ENCODE results near the gene MYCBPAP. TPM values are rescaled to one million over a fixed set of nuclear protein-coding genes. Genes with fewer than 3 reads are reported as not detected.

Gene MYCBPAP
- total RNA-seq, 1 experiment from 2014 or later, result 2.7 TPM

- no TSS peak for BruUV-seq (replicated peaks)
- peaks cover 22% of the 10 kb centered on the region for H3K4me1 ChIP-seq
Measured at GRCh38 chr17:50478391-50479381, 29.6 kb upstream of the MYCBPAP start, which contains the start of gene RSAD1. RSAD1 (plus strand) TSS chr17:50478860; CDS start chr17:50478885, 25 bp downstream.

GRCh38 chr17:50479522-50480141 is 28.6 kb upstream of the MYCBPAP start:
- POLR2A ChIA-PET, result interaction anchor here (0.5 to 1.4 kb wide), 14 partner anchors 22 to 240 kb away, joined by 3 to 17 read pairs (median 4); partner anchors contain the start of genes EPN3, LRRC59 and LUC7L3
- peaks cover 46% of the 10 kb centered on the region for H3K36me3 Mint-ChIP-seq (ENCODE audit: insufficient read depth, unreplicated experiment)
- intact Hi-C loops (cut with micrococcal nuclease; ENCODE audit: unreplicated experiment), result loop anchor here (1.0 to 5.0 kb wide), 8 partner anchors 29 to 478 kb away; partner anchors contain the start of genes ANKRD40, LRRC59 and MYCBPAP
- Histone ChIP-seq H3K9me3 (no peaks in the 10 kb centered on the region), H3K36me3 (ENCODE audit: control insufficient read depth, insufficient read depth, low read length) (peaks cover 12% of the 10 kb centered on the region), H3K27me3 (replicated peaks; ENCODE audit: control insufficient read depth, insufficient read depth, low read length) (no peaks in the 10 kb centered on the region), H3K4me1 (peaks cover 22% of the 10 kb centered on the region), H3K4me3 (ENCODE audit: low read depth, low read length) (peak overlapping the region; percentile 70)
- H3K4me1 Mint-ChIP-seq (ENCODE audit: low read depth, unreplicated experiment), result peaks cover 50% of the 10 kb centered on the region
- TF ChIP-seq, protein P1, sequence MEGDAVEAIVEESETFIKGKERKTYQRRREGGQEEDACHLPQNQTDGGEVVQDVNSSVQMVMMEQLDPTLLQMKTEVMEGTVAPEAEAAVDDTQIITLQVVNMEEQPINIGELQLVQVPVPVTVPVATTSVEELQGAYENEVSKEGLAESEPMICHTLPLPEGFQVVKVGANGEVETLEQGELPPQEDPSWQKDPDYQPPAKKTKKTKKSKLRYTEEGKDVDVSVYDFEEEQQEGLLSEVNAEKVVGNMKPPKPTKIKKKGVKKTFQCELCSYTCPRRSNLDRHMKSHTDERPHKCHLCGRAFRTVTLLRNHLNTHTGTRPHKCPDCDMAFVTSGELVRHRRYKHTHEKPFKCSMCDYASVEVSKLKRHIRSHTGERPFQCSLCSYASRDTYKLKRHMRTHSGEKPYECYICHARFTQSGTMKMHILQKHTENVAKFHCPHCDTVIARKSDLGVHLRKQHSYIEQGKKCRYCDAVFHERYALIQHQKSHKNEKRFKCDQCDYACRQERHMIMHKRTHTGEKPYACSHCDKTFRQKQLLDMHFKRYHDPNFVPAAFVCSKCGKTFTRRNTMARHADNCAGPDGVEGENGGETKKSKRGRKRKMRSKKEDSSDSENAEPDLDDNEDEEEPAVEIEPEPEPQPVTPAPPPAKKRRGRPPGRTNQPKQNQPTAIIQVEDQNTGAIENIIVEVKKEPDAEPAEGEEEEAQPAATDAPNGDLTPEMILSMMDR (IDR thresholded peaks at IDR 0.05; ENCODE audit: insufficient read depth in 1 of 2, low read depth in 1 of 2, low read length in 1 of 2, severe bottlenecking in 1 of 2, unreplicated experiment in 1 of 2), result peak; percentile 94 to 99
- DNase-seq, result peak; percentile 96 to 97
- H3K27me3 Mint-ChIP-seq (ENCODE audit: insufficient read depth, unreplicated experiment), result no peaks in the 10 kb centered on the region
- H3K27ac Mint-ChIP-seq (ENCODE audit: unreplicated experiment), result peak overlapping the region; percentile 55
- CTCF ChIA-PET, result interaction anchor here (0.5 to 2.4 kb wide), 52 partner anchors 12 to 413 kb away, joined by 3 to 67 read pairs (median 4); partner anchors contain the start of genes ACSF2, CACNA1G, EPN3 and LRRC59
- peak overlapping the region; percentile 78 for H3K4me3 Mint-ChIP-seq (ENCODE audit: unreplicated experiment)
- BruUV-seq (replicated peaks), result no TSS peak
- no peaks in the 10 kb centered on the region for H3K9me3 Mint-ChIP-seq (ENCODE audit: unreplicated experiment)

More at GRCh38 chr17:50478391-50479381, 29.6 kb upstream of the MYCBPAP start, which contains the start of gene RSAD1:
- peak; percentile 98 to 99 for DNase-seq
- H3K9me3 Mint-ChIP-seq (ENCODE audit: unreplicated experiment), result no peaks in the 10 kb centered on the region
- peak within 1 kb of the TSS; percentile 78 for H3K4me3 Mint-ChIP-seq (ENCODE audit: unreplicated experiment)
- H3K4me1 Mint-ChIP-seq (ENCODE audit: low read depth, unreplicated experiment), result peaks cover 50% of the 10 kb centered on the region
- ChIA-PET CTCF (interaction anchor here (0.5 to 2.4 kb wide), 68 partner anchors 9 to 1152 kb away, joined by 3 to 67 read pairs (median 4); partner anchors contain the start of genes ACSF2, CACNA1G, EPN3 and LRRC59), POLR2A (interaction anchor here (0.5 to 1.4 kb wide), 16 partner anchors 11 to 304 kb away, joined by 3 to 17 read pairs (median 4); partner anchors contain the start of genes EPN3, LRRC59 and LUC7L3)
- Histone ChIP-seq H3K27me3 (replicated peaks; ENCODE audit: control insufficient read depth, insufficient read depth, low read length) (no peaks in the 10 kb centered on the region), H3K36me3 (ENCODE audit: control insufficient read depth, insufficient read depth, low read length) (peaks cover 9% of the 10 kb centered on the region), H3K4me3 (ENCODE audit: low read depth, low read length) (peak within 1 kb of the TSS; percentile 70), H3K9me3 (no peaks in the 10 kb centered on the region)
- intact Hi-C loops (cut with micrococcal nuclease; ENCODE audit: unreplicated experiment), result loop anchor here (1.0 to 5.0 kb wide), 8 partner anchors 30 to 278 kb away; partner anchors contain the start of genes ANKRD40, LRRC59 and MYCBPAP
- H3K27me3 Mint-ChIP-seq (ENCODE audit: insufficient read depth, unreplicated experiment), result no peaks in the 10 kb centered on the region
- H3K27ac Mint-ChIP-seq (ENCODE audit: unreplicated experiment), result peak within 1 kb of the TSS; percentile 90
- TF ChIP-seq, protein P1 (IDR thresholded peaks at IDR 0.05; ENCODE audit: insufficient read depth in 1 of 2, low read depth in 1 of 2, low read length in 1 of 2, severe bottlenecking in 1 of 2, unreplicated experiment in 1 of 2), result peak; percentile 80 to 99
- peaks cover 37% of the 10 kb centered on the region for H3K36me3 Mint-ChIP-seq (ENCODE audit: insufficient read depth, unreplicated experiment)
